Keratinocyte (primary cell): ENCODE data around the gene KRT33A. TPM values are rescaled to one million over a fixed set of nuclear protein-coding genes. Genes with fewer than 3 reads are reported as not detected.

ENCODE experiments used
- DNase-seq: peaks from one replicate; pipeline ENCODE4 v3.0.0-alpha.2; 2011; ENCODE audit warnings: low read depth, missing footprints, low spot score
- FAIRE-seq: peaks from 2 replicates; lab custom pipeline; 2011; peaks lifted over from hg19 to GRCh38; lab: Jason Lieb, UNC
- H2AFZ ChIP-seq: 2 replicates; pipeline ENCODE4 v1.6.0; 2012; ENCODE audit warnings: low read length, control low read depth, inconsistent platforms; ENCODE audit not compliant: control insufficient read depth
- H3K27ac ChIP-seq: 2 replicates; pipeline ENCODE4 v1.5.1; 2011; ENCODE audit warnings: low read length; ENCODE audit not compliant: control insufficient read depth, insufficient read depth
- H3K27me3 ChIP-seq: 3 replicates; pipeline ENCODE4 v1.6.0; 2011; ENCODE audit warnings: low read length; ENCODE audit not compliant: control insufficient read depth, insufficient read depth; ENCODE audit errors: extremely low read depth
- H3K36me3 ChIP-seq, 2 experiments: 2 replicates in 1 of 2; 3 replicates in 1 of 2; pipeline ENCODE4 v1.5.1; 2011; ENCODE audit warnings: low read length in 2 of 2, mild to moderate bottlenecking in 1 of 2; ENCODE audit not compliant: control insufficient read depth in 2 of 2, insufficient read depth in 2 of 2; ENCODE audit errors: extremely low read depth in 1 of 2
- H3K4me1 ChIP-seq: 3 replicates; pipeline ENCODE4 v1.5.1; 2011; ENCODE audit warnings: low read length; ENCODE audit not compliant: control insufficient read depth, insufficient read depth; ENCODE audit errors: extremely low read depth
- H3K4me2 ChIP-seq: 3 replicates; pipeline ENCODE4 v1.6.0; 2011; ENCODE audit warnings: low read depth, low read length; ENCODE audit not compliant: control insufficient read depth, insufficient read depth; ENCODE audit errors: extremely low read depth
- H3K4me3 ChIP-seq, 3 experiments: fragments of 200-600 bp in 1 of 3; sonication (generic) in 1 of 3; 2 replicates in 2 of 3; 3 replicates in 1 of 3; pipeline ENCODE4 v1.5.1; 2011 to 2016; ENCODE audit warnings: low read length in 3 of 3, mild to moderate bottlenecking in 3 of 3, control low read depth in 2 of 3, inconsistent platforms in 1 of 3, low read depth in 1 of 3, mixed read lengths in 1 of 3, mixed run types in 1 of 3, moderate library complexity in 1 of 3; ENCODE audit not compliant: control insufficient read depth in 2 of 3, insufficient read depth in 2 of 3; ENCODE audit errors: extremely low read depth in 1 of 3
- H3K79me2 ChIP-seq: 2 replicates; pipeline ENCODE4 v1.6.0; 2012; ENCODE audit warnings: low read length; ENCODE audit not compliant: control insufficient read depth, insufficient read depth
- H3K9ac ChIP-seq: 3 replicates; pipeline ENCODE4 v1.6.0; 2011; ENCODE audit warnings: low read length; ENCODE audit not compliant: control insufficient read depth, insufficient read depth; ENCODE audit errors: extremely low read depth
- H3K9me1 ChIP-seq: 3 replicates; pipeline ENCODE4 v1.6.0; 2011; ENCODE audit warnings: low read length; ENCODE audit not compliant: control insufficient read depth, insufficient read depth; ENCODE audit errors: extremely low read depth
- H3K9me3 ChIP-seq: 2 replicates; pipeline ENCODE4 v1.5.1; 2012; ENCODE audit warnings: low read depth, low read length; ENCODE audit not compliant: control insufficient read depth
- H4K20me1 ChIP-seq: 3 replicates; pipeline ENCODE4 v1.6.0; 2011; ENCODE audit warnings: low read length; ENCODE audit not compliant: control insufficient read depth, insufficient read depth; ENCODE audit errors: extremely low read depth
- CTCF ChIP-seq, 3 experiments: IDR thresholded peaks in 1 of 3; conservative IDR thresholded peaks in 1 of 3; optimal IDR thresholded peaks in 1 of 3; 2 replicates in 2 of 3; 3 replicates in 1 of 3; pipeline versions ENCODE3 to v1.5.1; 2011; ENCODE audit warnings: low read length in 3 of 3, mild to moderate bottlenecking in 3 of 3, moderate library complexity in 2 of 3, control low read depth in 1 of 3, inconsistent platforms in 1 of 3; ENCODE audit not compliant: insufficient read depth in 2 of 3; ENCODE audit errors: extremely low read depth in 1 of 3
- EZH2 ChIP-seq: IDR thresholded peaks from one replicate; pipeline ENCODE4 v1.6.1; 2012; ENCODE audit warnings: inconsistent platforms, mild to moderate bottlenecking, low read length, moderate library complexity
- dilution Hi-C: fragments of 300-500 bp; cut with MboI; formaldehyde crosslinking; loops from one replicate; pipeline ENCODE4 v1.7.0; 2020; ENCODE audit warnings: low sequenced_read_pairs; ENCODE audit not compliant: extremely low pct_ligation_motif_present
- polyA plus RNA-seq, 5 experiments: library from polyadenylated mRNA; depleted of rRNA in 3 of 5; stranded (reverse) in 3 of 5; stranded (forward) in 1 of 5; unstranded in 1 of 5; fragments of >200 nt; gene quantifications; 1 replicate in 1 of 5; 2 replicates in 3 of 5; 3 replicates in 1 of 5; pipeline versions ENCODE4 v1.2.1 to v1.2.3, GENCODE V29; 2011 to 2012; ENCODE audit warnings: missing spikeins in 2 of 5, low read depth in 1 of 5, low replicate concordance in 1 of 5

The KRT33A gene
- polyA plus RNA-seq, 1 donor (not counting 4 experiments of a cell fraction or from before 2014, with no cell fraction given), result not detected

DNA sequence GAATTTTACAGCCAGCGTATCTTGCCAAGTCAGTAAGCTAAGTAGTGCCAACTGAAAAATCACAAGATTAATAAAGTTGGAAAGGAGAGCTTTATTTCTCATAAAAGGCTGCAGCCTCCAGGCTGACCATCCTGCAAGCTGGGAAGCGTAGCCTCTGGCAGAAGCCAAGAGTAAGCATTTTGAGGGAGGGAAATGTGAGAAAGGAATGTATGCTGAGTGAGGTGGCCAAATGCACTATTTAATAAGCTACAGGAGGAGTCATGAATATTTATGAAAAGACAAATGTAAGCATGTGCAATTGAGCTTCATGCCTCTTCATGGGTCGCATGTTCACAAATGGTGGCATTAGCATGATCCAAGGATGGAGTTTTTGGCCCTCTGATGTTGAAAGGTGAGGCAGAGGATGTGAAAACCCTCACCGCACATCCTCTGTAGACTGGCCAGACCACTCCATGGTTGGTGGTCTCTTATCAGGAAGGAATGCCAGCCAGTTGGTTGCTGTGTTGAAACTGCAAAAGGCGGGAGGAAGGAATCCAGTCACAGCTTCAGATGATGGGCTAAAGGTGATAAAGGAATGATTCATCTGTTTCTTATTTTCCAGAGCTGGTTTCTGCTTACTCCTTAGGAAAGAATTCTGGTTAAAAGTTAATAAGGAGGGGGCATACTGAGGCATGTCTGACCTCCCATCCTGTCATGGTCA lies 9.8 kb upstream of the KRT33A start:
- Histone ChIP-seq H2AFZ (no peak overlapping the region), H3K27ac (no peak overlapping the region), H3K9me3 (no peaks in the 10 kb centered on the region), H3K4me2 (no peak overlapping the region), H3K36me3 (no peaks in the 10 kb centered on the region), H3K79me2 (no peaks in the 10 kb centered on the region), H3K9ac (no peak overlapping the region), H4K20me1 (no peaks in the 10 kb centered on the region), H3K4me3 (no peak overlapping the region), H3K27me3 (no peaks in the 10 kb centered on the region), H3K9me1 (no peaks in the 10 kb centered on the region), H3K4me1 (no peaks in the 10 kb centered on the region)
- DNase-seq (no peak), FAIRE-seq (peak; percentile 85)
- TF ChIP-seq CTCF (optimal IDR thresholded peaks at IDR 0.05 in 1 of 3, IDR thresholded peaks at IDR 0.05 in 1 of 3, conservative IDR thresholded peaks at IDR 0.05 in 1 of 3; ENCODE audit: extremely low read depth in 1 of 3, insufficient read depth in 2 of 3, low read length in 3 of 3) (no peak), EZH2 (no peak)
- dilution Hi-C loops, result no loop called here

DNA sequence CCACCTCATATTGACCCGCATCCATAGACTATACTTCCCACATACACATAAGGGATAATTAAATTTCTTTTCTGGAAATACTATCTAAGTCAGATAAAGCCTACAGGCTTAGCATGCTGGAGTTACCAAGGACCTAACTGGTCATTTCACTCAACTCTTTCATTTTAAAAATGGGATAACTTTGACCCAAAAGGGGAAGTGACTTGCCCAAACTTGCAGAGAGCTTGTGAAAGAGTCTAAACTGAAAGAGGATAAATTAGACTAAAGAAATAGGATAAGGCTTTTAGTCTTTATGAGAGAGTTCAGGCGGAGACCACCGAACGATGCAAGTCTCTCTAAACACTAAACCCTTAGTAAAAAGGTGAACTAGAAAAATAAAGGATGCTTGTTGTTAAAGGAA lies 3.9 kb upstream of the KRT33A start:
- peaks cover 21% of the 10 kb centered on the region for H3K4me1 ChIP-seq
- H2AFZ ChIP-seq, result no peak overlapping the region
- H3K36me3 ChIP-seq, result no peaks in the 10 kb centered on the region
- FAIRE-seq (no peak), DNase-seq (no peak)
- no peaks in the 10 kb centered on the region for H3K27me3 ChIP-seq
- no peaks in the 10 kb centered on the region for H3K79me2 ChIP-seq
- TF ChIP-seq CTCF (optimal IDR thresholded peaks at IDR 0.05 in 1 of 3, IDR thresholded peaks at IDR 0.05 in 1 of 3, conservative IDR thresholded peaks at IDR 0.05 in 1 of 3; ENCODE audit: extremely low read depth in 1 of 3, insufficient read depth in 2 of 3, low read length in 3 of 3) (no peak), EZH2 (no peak)
- dilution Hi-C loops, result no loop called here
- H3K9me1 ChIP-seq, result no peaks in the 10 kb centered on the region
- no peak overlapping the region for H3K4me2 ChIP-seq
- H3K9ac ChIP-seq, result no peak overlapping the region
- H3K27ac ChIP-seq, result no peak overlapping the region
- H3K9me3 ChIP-seq, result no peaks in the 10 kb centered on the region
- H4K20me1 ChIP-seq, result no peaks in the 10 kb centered on the region
- H3K4me3 ChIP-seq, result no peak overlapping the region
